Peyer's patch (tissue), 4 donors: ENCODE measurements around the gene RBP3.

Experiments
- CTCF ChIP-seq, 6 experiments: fragments of 450-650 bp in 4 of 6; fragments of 200-600 bp in 2 of 6; sonication (generic) in 1 of 6; IDR thresholded peaks; one replicate each; pipeline ENCODE4 v1.5.1; 2017 to 2019; ENCODE audit warnings: antibody characterized with exemption in 6 of 6, mild to moderate bottlenecking in 3 of 6, moderate library complexity in 1 of 6
- POLR2A ChIP-seq, 2 donors: fragments of 450-650 bp; IDR thresholded peaks; one replicate each; pipeline ENCODE4 v1.5.1; 2017; ENCODE audit warnings: antibody characterized with exemption in 2 of 2, mild to moderate bottlenecking in 2 of 2, moderate library complexity in 2 of 2

- TF ChIP-seq CTCF (IDR thresholded peaks at IDR 0.05): no peak
- no peak for TF ChIP-seq POLR2A (IDR thresholded peaks at IDR 0.05)
Observed at GRCh38 chr10:47403446-47404318, 55.5 kb downstream of the RBP3 start.
